GM19395 (cell line): Measurements from ENCODE around the gene USP22.

Experiments
- ATAC-seq: cut with Tn5 transposase; IDR thresholded peaks from one replicate; pipeline ENCODE4 v1.9.1; 2021; ENCODE audit warnings: mild to moderate bottlenecking, moderate library complexity; ENCODE audit not compliant: unreplicated experiment

Gene USP22

DNA sequence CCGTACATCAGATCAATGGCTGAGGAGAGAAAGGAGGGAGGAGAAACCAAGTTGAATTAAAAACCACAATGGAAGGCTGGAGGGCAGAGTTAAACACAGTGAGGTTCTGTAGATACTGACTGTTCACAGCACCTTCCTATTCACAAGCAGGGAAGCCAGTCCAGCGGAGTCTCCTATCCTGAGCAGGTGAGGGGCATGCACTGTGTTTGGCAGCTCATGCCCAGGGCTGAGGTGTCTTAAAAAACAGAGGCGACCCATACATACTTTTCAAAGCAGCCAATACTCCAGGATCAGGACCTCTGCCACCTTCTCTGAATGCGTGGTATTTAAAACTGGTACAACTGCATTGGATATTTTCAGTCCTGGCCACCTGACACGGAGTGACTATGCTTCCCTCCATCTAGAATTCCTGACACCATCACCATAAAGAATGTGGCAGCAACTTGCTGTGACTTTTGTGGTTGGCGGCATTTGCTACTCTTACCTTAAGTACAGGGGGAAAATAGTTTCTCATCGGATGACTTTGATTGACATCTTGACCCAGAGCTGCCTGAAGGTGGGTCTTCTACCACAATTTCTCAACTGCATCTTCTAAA is 21.5 kb downstream of the USP22 start:
- ATAC-seq = no peak

DNA sequence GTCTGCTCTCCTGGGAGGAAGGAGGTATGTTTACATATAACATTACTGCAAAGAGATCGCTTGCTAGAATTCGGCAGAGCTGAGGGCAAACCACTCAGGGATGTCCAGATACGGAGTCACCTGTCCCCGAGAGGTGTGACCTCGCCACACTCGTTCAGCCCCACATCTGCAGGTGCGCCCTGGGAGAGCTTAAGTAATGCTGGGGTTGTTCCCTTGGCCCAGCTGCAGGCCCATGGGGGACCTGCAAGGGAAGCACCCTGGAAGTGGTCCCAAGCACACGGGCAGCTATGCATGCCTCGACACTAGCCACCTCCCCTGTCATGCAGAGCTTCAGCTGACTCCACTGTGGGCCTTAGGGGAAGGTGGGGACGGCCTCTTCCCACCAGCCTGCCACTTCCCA is 22.2 kb downstream of the USP22 start:
- no peak for ATAC-seq

DNA sequence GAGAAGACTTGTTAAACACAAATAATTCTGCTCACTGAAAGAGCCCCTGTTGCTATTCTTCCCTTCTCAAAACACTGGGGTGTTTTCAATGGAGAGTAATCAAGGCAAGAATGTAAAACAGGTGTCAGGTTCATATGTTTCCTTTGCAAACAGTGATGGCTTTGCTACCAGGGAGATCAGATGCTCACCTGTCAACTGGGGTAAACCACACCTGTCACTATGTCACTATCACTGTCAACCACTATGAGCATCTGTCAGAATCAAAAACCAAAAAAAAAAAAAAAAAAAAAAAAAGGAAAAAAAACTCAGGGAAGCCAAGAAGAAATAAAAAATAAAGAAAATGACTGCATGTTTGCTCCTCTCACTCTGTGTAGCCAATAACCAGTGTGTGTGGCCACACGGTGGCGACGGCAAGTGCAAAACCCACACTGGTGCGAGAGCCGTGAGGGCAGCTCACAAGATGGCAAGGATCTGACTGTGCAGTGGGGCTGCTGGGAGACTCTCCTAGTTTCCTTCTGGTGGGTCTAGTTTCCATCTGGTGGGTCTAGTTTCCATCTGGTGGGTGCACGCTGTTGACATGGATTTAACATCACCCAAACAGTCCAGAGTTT is 22.7 kb downstream of the USP22 start:
- no peak for ATAC-seq

DNA sequence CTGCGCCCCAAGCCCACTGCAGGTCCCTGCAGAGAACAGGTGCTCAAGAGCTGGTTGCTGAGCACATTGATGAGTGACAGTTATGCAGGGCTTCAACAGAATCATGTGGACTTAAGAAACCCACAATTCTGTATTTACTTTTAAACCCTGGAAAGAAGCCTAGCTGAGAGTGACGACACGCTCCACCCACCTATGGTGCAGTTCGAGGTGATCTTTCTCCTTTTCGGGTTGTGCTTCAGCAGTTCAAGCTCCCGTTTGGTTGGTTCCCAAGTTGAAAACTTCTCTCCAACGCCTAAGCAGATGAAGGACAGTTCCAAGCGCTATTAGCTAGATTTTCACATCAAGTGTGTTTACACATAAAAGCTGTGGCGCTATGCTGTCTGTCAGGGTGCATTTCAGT is 23.9 kb downstream of the USP22 start:
- ATAC-seq = no peak

DNA sequence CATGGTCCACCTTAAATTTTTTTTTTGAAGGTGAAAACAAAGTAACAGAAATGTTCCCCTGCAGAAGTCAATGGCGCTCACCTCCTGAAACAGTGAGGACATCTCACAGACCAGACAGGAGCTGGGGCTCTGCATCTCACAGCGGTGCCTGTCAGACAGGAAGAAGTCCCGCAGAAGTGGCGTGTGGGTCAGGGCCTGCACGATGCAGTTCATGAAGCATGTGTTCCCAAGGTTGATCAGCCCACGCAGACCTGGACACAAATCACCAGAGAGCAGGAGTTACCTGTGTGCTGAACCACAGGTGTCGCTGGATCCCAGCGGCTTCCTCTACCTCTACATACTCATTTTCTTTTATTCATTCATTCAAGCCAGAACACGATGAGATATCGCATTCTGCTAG is 24.9 kb downstream of the USP22 start:
- ATAC-seq = no peak

DNA sequence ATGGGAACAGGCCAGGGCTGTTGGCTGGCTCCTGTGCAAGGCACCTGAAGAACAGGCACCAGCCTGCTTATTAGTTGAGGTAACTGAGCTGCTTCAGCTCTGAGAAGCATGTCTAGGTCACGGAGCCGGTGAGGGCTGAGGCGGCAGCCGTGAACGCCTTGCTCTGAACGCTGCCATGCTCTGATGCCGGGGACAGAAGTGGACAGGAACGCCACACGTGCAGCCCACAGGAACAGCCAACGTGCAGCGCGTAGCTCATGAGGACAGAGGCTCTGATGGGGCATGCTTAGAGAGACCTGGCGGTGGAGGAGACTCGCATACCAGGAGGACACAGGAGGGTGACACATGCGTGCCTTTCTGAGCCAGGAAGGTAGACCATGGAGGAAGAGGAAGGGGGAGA is 25.6 kb downstream of the USP22 start:
- no peak for ATAC-seq

DNA sequence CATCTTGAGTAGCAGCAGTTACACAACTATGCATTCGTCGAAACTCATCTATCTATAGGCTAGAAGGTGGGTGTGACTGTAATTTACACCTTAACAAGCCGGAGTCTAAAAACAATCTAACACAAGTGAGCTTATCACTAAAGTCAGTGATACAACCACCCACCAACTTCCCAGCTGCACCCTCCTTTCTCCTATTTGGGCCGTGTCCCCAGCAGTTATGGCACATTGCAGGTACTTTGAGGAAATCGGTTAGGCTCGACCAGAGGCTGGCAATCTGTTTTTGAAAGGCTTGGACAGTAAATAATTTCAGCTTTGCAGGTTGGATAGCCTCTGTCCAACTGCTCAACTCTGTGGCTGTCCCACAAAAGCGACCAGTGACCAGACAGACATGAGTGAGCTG is 26.0 kb downstream of the USP22 start:
- no peak for ATAC-seq

DNA sequence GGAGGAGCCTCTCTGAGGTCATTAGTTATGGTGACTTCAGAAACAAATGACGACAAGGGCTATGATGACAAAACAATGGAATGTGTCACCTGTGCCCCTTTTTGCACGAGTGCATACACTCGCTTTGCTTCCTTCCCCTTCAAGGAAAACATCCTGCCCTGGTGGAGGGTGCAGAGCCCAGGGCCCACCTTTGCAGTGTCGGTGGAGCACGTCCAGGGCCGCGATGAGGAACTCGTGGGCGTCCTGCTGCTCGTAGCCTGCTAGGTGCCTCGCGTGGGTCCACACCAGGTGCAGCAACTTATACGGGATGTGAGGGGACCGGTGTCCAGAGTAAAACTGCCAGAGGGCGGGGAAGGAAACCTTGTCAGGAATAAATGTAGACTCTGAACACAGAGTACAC is 27.2 kb downstream of the USP22 start:
- no peak for ATAC-seq

DNA sequence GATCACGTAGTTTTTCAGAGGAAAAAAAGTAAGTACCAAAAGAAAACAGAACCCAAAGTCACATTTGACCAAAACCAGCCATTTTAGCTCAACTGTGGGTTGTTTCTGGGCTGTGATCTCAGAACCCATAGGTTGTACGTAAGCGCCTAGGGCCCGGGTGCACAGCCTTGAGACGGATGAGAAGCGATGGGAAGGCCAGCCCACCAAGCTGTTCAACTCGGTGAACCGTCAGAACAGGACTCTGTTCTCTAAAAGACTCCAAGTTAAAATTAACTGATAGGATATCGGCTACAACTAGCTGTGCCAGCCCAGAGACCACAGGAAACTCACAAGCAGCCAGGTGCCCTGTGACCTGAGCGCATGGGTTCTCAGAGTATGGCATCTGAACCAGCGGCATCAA is 28.3 kb downstream of the USP22 start:
- no peak for ATAC-seq

DNA sequence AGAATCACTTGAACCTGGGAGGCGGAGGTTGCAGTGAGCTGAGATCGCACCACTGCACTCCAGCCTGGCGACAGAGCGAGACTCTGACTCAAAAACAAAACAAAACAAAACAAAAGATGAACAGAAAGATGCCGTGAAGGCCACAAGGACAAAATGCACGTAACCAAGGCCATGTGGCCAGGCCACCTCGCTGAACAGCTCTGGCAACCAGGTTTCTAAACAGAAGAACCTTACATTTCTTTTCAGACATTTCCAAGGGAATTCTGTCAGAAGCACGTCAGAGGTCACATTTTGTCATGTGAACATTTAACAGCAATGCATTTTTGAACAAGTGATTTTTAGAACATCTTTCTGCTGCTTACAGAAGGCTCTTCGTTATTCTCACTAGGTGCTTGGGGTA is 28.8 kb downstream of the USP22 start:
- ATAC-seq = no peak

DNA sequence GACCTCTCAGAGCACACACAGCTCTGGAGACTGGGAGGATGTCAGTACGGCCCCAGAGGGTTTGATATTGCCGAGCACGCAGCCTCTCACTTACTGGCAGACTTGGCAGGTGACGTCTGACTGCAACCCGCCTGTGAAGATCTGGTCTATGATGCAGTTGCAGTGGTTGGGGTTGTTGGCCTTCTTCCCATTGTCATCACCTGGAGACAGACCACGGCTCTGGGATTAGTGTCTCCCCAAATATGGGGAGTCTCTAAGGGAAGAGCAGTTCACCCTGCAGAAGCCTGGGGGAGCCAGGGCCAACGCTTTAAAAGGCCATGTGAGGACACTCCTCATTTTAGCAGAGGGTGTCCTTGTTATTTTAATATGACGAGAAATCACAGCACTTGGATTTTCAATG is 30.1 kb downstream of the USP22 start:
- no peak for ATAC-seq

DNA sequence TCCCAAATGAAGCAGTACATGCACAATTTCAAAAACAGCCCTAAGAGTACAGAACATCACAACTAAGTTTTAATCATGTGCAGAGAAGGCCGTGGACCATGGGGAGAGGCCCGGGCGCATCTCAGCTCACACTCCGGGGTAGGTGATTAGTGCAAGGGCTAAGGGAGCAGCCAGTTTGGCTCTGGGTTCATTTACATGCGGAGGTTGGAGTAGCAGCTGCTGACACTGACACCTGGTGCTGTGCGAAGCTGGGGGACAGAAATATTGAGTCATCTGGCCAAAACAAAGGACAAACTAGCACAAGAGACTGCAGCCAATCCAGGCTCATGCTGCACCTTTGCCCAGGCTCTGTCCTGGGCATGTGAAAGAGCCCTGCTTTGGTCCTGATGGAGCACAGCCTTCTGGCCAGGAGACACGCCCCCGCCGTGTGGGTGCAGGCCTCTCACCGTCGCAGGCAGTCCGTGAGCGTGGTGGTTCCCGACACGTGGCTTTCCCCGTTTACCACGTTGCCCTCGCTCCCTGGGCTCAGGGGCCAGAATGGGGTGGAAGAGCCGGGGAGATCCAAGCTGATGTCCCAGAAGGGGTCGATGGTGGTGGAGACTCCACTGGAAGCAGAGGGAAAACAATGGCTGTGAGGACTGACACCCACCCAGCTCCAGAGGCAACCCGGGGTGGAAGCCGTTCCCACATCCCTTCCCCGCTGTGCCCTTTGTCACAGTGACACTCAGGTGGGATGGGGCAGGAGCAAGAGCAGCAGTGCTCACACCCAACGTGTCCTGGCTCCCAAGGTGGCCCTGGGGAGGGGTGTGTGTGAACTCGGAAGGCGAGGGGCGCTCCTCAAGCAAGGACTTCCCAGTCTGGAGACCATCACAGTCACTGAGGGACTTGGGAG is 31.9 kb downstream of the USP22 start:
- no peak for ATAC-seq

DNA sequence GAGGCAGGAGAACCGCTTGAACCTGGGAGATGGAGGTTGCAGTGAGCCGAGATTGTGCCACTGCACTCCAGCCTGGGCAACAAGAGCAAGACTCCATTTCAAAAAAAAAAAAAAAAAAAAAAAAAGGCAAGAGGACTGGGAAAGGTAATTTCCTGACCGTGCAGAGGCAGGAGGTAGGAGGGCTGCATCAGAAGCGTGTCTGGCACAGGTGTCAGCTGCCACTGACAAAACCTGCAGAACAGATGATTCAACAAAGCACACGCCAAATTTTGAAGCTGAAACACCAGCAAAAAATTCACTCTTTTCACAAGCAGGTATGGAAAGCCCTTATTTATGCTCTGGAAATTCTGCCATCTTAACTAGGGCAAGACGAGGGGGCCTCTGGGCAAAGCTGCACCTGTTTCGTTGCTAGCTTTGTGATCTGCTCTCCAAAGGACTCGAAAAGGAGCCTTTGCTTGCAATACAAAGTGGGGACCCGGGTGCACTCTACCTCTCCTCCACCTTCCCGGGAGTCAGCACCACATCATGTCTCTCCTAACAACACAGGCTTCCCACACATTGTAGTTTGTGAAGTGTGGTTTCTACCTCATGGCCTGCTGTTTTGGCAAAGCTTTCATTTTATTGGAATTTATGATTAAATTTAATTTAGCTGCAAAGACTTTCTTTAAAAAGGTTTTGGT is 33.7 kb downstream of the USP22 start:
- no peak for ATAC-seq

DNA sequence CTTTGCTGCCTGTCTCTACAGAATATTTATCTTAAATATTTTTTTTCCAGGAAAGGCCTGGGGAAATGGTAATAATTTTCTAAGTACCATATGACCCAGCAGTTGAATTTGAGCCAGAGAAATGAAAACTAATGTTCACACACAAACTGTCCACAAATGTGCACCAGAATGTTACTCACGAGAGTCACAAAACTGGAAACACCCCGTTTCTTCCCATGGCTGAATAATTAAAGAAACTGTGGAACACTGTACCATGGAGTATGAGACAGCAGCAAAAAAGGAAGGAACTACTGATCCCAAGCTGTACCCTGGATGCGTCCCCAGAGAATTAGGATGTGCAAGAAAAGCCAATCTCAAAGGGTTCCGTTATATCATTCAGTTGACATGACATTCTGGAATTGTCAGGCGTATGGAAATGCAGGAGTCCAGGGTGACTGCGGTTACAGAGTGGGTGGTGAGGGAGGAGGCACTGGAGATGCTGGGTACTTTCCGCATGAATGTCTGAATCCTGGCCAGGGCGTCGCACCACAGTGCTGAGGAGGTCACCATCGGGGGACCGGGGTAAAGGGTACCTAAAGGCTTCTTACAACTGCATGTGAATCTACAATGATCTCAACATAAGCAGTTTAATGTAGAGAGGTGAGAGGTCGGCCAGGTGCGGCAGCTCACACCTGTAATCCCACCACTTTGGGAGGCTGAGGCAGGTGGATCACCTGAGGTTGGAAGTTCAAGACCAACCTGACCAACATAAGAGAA is 34.5 kb downstream of the USP22 start:
- no peak for ATAC-seq

DNA sequence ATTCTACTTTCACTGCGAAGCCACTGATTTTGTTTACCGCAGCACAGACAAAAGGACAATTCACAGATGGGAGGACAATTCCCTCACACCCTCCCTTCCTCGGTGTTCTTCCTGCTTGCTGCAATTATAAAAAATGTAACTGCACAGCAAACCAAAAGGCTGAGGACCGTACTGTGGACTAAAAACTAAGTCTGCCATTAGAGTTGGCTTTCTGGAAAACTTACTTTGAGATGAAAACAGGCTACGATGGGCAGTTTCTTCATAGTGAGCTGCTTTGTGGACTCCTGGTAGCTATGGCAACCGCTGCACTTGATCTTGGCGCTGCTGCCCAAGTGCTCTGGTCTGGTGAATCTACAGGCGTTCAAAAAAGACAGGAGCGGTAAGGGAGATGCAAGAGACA is 35.2 kb downstream of the USP22 start:
- no peak for ATAC-seq

DNA sequence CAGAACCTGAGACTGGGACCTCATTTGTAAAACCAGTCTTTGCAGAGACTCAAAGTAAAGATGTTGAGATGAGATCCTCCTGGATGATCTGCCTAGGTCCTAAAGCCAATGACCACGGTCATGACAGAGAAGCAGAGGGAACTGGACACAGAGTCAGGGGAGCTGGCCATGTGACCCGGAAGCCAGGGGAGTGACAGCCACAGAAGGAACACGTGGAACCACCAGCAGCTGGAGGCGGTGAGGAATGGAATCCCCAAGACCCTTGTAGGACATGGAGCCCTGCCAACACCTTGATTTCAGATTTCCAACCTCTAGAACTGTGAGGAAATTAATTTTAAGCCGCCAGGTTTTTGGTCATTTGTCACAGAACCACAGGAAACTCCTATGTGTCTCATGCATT is 37.0 kb downstream of the USP22 start:
- ATAC-seq = no peak

DNA sequence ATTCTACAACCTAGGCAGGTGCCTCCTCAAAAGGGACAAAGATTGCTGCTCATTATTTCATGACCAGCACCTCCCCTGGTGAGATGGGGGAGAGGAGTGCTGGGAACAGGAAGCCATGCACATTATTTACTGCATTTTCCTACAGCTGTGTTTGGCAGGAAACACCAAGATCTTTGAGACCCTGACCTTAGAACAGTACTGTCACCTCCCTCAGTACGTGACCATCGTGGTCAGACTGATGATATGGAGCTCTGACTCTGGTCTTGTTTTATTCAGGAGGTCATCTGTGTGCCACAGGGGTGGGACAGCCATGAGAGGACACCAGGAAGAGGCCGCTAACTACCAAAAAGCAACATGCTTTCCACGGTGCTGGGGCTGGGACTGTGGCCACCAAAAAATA is 37.4 kb downstream of the USP22 start:
- no peak for ATAC-seq

DNA sequence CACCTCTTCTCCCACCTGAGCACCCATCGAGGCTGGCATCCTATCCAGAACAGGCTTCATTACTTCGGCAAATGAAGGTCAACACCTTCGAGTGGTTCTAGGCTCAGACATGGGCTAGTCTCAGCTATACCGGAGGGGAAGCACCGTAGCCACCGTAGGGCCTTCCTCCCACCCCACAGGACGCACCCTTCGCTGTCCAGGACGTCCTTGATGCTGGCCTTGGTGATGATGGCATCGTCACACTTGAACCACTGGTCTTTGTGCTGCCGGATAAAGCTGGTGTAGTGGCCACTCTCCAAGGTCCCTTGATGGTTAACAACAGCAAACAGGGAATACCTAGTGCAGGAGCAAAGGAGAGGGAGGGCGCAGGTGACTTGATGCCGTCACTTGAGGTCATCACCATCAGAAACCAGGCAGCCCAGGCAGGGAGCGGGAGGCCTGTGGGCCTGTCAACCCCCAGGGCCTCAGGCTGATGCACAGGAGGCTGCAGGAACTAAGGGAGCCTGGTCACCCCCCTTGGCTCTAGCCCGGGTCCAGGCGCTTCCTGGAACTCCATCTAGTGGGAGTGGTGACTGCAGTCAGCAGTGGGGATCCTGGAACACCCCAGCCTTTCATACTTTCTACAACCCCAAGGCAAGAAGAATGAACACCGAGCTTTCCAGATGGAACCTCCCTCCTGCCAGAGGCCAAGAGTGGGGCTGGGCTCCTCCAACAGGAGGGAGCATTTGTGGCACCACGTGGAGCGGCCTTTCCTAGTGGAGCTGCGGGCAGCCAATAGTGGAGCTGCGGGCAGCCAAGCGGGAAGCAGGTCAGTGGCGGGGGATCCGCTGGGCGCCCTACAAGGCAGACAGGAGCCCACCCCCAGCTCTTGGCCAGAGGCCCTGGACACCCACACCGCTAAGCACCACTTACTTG is 38.5 kb downstream of the USP22 start:
- no peak for ATAC-seq

DNA sequence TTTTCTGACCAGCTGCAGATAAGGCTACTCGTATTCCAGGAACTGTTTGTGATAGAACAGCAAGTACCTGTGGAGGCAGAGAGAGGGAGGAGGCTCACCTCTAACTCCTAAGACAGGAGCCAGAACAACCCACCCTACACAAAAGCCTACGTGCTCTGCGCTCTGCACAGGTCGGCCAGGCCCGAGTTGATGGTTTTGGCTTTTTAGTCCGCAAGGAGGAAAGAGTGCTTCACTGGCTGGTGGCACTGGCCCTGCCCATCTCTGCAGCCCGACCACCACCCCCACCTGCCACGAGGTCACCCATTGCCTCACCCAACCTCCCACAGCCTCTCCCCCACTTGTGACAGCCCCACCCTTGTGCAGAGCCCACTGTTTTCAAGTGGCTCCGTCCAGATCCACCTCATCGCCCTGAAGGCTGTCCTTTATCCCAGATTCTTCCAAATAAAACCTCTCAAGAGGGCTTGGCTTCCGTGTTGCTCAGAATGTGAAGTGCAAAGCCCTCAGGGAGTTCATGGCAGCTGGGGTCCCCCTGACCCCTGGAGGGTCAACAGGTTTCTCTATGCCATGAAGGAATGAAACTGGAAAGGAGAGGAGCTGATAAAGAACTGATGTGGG is 39.7 kb downstream of the USP22 start:
- ATAC-seq = no peak
